GM12872 (cell line): ENCODE measurements around the gene TMEM47.

Experiments used
- CTCF ChIP-seq: IDR thresholded peaks from 3 replicates; pipeline ENCODE4 v1.5.1; 2011; ENCODE audit warnings: low read depth, mild to moderate bottlenecking, low read length, moderate library complexity; ENCODE audit not compliant: insufficient read depth

TMEM47 gene

GRCh38 chrX:34656842-34657725, at the start of gene TMEM47:
TMEM47 (minus strand) TSS chrX:34657285; CDS start chrX:34657029, 256 bp downstream.
- no peak for TF ChIP-seq CTCF

GRCh38 chrX:34687095-34687494, 30.0 kb upstream of the TMEM47 start:
- no peak for TF ChIP-seq CTCF

GRCh38 chrX:34659575-34659974, 2.5 kb upstream of the TMEM47 start:
- no peak for TF ChIP-seq CTCF

GRCh38 chrX:34658326-34658725, 1.2 kb upstream of the TMEM47 start:
- no peak for TF ChIP-seq CTCF

- TF ChIP-seq CTCF = no peak
Measured at GRCh38 chrX:34657726-34658070, 613 bp upstream of the TMEM47 start.

- no peak for TF ChIP-seq CTCF
Measured at GRCh38 chrX:34656467-34656841, 631 bp downstream of the TMEM47 start.

GRCh38 chrX:34655501-34656455, 1.3 kb downstream of the TMEM47 start:
- TF ChIP-seq CTCF = no peak
